ENCODE data around the gene COMMD4.
A peak's percentile ranks its signal among the peaks of the same experiment; 100 is the strongest.

COMMD4 gene

DNA sequence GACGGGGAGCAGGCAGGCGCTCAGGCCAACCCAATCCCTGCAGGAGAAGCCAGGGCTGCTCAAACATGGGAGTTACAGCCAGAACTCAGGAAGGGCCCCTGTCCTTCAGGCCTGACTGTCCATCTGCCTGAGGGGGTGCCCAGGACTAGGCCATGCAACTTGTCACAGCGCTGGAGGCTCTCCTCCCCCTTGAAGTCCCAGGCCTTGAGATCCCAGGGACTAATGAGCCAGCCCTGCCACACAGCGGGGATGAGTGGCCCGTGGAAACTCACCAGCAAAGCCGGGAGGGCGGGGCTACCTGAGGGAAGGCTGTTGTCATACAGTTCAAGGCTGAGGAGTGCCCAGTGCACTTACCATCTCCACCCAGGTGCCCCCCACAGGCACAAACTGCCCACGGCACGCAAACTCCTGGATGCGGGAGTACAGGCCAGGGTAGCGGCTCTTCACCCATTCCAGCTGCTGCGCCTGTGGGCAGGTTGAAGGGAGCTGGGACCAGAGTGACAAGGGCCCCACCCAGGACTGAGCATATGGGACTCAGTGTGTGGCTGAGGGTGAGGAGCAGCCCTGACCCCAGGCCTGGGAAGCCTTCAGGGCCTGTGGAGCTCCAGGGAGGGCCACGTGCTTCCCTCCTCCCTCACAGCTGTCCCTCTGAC, 26.3 kb downstream of the COMMD4 start:
- TF ChIP-seq JUND (IDR thresholded peaks at IDR 0.05; ENCODE audit: low read depth), result no peak
- in situ Hi-C loops (cut with HindIII; ENCODE audit: low pct_unique_long_range_greater_than_20kb, low sequenced_read_pairs), result no loop called here

DNA sequence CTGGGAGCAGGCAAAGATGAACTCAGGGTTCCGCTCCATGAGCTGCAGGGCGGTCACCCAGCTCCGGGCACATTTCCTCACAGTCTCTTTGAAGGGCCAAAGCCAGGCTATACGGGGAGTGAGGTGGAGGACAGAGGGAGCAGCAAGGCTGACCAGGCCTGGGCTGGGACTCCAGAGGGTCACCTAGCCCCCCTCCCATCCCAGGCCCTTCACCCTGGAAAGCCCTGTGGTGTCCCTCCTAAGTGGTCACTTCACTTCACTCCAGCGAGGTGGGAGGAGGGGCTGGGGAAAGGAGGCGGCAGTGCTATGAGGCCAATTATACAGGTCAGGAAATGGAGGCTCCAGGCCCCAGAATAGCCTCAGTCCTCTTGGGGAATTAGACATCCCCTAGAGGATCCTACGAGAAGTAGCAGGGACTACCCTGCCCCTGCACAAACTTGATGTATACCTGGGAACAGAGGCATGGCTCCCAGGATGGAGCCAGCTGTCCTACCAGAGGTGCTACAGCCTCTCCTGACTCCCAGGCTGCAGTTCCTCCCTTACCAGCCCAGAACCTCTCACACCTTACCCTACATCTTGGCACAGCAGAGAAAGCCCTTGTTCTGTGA, 26.9 kb downstream of the COMMD4 start:
- in situ Hi-C loops (cut with HindIII; ENCODE audit: low pct_unique_long_range_greater_than_20kb, low sequenced_read_pairs), result no loop called here
- DNase-seq (ENCODE audit: low read depth in 1 of 2, low spot score in 1 of 2), result no peak
- TF ChIP-seq JUND (IDR thresholded peaks at IDR 0.05; ENCODE audit: low read depth), result no peak

More for the DNA sequence above, 26.3 kb downstream of the COMMD4 start:
- no peak for DNase-seq (ENCODE audit: low read depth in 1 of 2, low spot score in 1 of 2)

DNA sequence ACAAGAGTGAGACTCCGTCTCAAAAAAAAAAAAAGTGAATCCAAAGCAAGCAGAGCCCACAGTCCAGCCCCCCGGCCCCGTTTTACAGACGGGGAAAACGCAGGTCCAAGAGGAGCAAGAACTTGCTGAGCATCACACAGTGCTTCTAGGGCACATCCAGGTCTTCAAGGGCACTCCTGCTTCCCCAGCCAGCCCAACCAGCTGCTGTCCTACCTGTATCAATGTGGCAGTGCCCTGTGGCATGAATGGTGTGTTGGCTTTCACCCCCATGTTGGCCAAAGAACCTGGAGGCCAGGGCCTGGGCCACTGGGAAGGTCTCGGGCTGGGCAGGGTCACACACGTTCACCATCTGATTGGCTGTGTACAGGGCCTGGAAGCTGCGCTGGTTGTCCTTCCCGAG, 27.9 kb downstream of the COMMD4 start:
- DNase-seq (ENCODE audit: low read depth in 1 of 2, low spot score in 1 of 2), result no peak
- no peak for TF ChIP-seq JUND (IDR thresholded peaks at IDR 0.05; ENCODE audit: low read depth)
- in situ Hi-C loops (cut with HindIII; ENCODE audit: low pct_unique_long_range_greater_than_20kb, low sequenced_read_pairs), result no loop called here

DNA sequence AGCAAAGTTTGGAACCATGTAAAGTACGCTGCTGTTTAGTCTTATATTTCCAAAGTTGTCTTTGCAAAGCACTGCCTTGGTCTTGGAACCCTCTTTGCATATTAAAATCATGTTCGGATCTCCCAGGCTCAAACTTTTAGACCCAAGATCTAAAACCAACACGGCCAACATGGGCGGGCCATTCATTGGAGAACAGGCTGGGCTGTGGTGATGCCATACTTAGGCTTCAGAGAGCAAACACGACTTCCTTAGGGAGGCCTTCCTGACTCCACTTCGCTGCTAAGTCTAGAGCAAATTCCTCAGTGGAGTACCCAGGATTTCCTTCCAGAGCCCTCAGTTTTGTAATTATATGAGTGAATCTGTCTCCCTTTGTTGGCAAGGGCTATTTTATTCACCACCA, 29.0 kb downstream of the COMMD4 start:
- no peak for DNase-seq (ENCODE audit: low read depth in 1 of 2, low spot score in 1 of 2)
- in situ Hi-C loops (cut with HindIII; ENCODE audit: low pct_unique_long_range_greater_than_20kb, low sequenced_read_pairs), result no loop called here
- no peak for TF ChIP-seq JUND (IDR thresholded peaks at IDR 0.05; ENCODE audit: low read depth)

DNA sequence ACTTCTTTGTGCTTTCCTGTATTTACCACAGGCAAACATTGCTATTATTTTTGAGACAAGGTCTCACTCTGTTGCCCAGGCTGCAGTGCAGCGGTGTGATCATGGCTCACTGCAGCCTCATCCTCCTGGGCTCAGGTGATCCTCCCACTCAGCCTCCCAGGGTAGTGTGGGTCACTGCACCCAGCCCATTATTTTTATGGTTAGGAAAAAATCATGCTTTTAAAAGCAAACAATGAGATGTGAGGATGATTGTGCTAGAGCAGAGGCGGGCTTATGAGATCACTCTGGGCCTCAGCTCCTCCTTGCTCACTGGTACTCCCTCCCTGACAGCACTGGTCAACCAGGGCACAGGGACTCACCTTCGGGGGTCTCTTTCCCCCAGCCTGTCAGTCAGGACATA, 30.3 kb downstream of the COMMD4 start:
- no peak for TF ChIP-seq JUND (IDR thresholded peaks at IDR 0.05; ENCODE audit: low read depth)
- in situ Hi-C loops (cut with HindIII; ENCODE audit: low pct_unique_long_range_greater_than_20kb, low sequenced_read_pairs), result no loop called here
- DNase-seq (ENCODE audit: low read depth in 1 of 2, low spot score in 1 of 2), result no peak

DNA sequence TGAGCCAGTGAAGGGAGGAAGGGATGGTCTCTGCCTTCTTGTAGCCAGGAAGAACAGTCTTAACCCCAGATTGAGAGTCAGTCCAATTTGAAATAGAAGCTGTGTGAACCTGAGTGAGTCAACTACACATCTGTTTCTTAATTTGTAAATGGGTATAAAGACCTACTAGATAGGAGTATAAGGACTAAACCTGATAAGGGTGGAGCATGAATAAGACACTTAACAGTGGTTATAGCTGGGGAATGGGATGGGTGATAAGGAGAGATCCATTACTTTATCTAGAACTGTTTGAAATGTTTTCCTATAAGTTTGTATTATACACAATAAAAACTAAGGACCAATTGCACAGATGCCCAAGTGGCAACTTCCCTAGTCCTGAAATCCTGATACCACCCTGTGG, 31.1 kb downstream of the COMMD4 start:
- no peak for TF ChIP-seq JUND (IDR thresholded peaks at IDR 0.05; ENCODE audit: low read depth)
- no peak for DNase-seq (ENCODE audit: low read depth in 1 of 2, low spot score in 1 of 2)
- in situ Hi-C loops (cut with HindIII; ENCODE audit: low pct_unique_long_range_greater_than_20kb, low sequenced_read_pairs), result no loop called here

DNA sequence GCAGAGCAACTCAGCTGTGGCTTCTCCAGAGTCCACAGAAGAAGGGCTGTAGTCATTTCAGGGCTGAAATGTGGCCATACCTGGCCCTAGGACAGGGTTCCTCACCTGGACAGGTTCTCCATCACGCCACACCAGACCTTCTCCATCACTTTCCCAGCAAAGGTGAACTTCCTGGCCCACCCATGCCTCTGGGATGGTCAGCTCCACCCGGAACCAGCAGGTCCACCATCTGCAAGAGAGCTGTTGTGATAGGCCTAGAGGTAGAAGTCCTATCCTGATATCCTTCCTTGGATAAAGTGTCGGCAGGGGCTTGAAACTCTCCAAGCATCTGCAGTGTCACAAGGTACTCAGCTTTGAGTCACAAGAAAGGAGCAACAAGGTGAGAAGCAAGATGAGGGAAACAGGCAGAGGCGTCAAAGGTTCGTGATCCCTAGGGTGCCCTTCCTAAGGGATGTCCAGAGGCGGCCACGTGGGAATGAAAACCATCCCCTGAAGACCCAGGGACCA, 31.6 kb downstream of the COMMD4 start:
- in situ Hi-C loops (cut with HindIII; ENCODE audit: low pct_unique_long_range_greater_than_20kb, low sequenced_read_pairs), result no loop called here
- TF ChIP-seq JUND (IDR thresholded peaks at IDR 0.05; ENCODE audit: low read depth), result no peak
- DNase-seq (ENCODE audit: low read depth in 1 of 2, low spot score in 1 of 2), result no peak

DNA sequence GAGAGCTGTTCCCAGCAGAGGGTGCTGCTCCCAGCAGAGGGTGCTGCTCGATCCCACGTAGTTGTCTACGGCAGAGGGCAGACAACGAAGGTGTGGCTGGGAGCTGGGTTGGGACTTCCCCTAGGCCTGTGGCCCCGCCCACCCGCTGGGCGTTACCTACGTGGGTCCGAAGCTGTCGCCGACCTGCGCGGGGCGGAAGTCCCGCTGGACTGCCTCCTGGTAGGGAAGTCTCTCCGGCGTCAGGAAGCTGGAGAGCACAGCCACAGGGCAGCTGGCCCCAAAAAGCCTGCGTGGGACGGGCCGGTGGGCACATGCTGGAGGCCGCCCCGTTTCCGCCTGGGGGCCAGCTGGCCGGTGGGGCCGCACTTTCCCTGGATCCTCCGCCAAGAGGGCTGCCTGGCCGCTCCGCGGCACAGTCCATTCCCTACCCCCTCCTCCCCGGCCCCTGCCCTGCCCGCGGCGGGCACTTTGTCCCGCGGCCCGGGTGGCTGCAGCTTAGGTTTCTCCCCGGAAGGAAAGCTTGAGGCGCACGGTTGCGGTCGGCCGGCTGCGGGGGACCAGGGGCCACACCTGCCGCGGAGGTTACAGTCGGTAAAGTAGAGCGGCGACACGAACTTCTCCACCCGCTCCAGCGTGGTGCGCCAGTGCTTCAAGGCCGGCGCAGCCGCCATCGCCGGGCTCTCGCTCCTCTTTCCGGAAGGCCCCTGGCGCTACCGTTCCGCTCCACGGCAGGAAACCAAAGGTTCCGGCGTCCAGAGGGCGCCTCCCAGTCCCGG, 32.2 kb downstream of the COMMD4 start, which contains the start of gene MAN2C1:
Gene MAN2C1 (minus strand): TSS at position 695 of the 776 bp plus-strand sequence. CDS start 24 bp downstream, at position 671.
- no peak for TF ChIP-seq JUND (IDR thresholded peaks at IDR 0.05; ENCODE audit: low read depth)
- DNase-seq (ENCODE audit: low read depth in 1 of 2, low spot score in 1 of 2), result peak; percentile 87 to 98
- in situ Hi-C loops (cut with HindIII; ENCODE audit: low pct_unique_long_range_greater_than_20kb, low sequenced_read_pairs), result no loop called here

DNA sequence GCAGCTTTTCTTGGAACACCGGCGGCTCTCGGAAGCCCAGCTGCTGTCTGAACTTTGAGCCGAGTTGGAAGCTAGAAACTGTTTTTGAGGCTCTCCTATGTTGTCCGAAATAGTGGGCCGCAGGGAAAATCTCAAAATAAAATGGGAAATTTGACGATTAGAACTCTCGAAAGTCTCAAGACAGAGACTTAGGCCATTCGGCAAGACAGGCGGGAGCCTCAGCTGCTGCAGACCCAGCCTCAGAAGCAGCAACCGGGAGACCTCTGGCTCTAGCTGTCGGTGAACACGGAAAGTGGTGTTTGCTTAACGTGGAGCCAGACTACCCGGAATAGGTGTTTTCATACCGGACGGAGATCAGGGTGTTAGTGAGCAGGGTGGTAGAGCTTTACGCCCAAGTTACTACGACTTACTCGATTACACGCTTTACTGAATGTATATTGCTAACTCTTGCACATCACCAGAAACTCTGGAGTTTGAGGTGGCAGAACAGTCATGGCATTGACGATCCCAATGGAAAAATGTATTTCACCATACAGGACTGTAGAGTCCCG, 32.9 kb downstream of the COMMD4 start:
- DNase-seq (ENCODE audit: low read depth in 1 of 2, low spot score in 1 of 2), result peak in 1 of 2 experiments; percentile 24
- in situ Hi-C loops (cut with HindIII; ENCODE audit: low pct_unique_long_range_greater_than_20kb, low sequenced_read_pairs), result no loop called here
- no peak for TF ChIP-seq JUND (IDR thresholded peaks at IDR 0.05; ENCODE audit: low read depth)

DNA sequence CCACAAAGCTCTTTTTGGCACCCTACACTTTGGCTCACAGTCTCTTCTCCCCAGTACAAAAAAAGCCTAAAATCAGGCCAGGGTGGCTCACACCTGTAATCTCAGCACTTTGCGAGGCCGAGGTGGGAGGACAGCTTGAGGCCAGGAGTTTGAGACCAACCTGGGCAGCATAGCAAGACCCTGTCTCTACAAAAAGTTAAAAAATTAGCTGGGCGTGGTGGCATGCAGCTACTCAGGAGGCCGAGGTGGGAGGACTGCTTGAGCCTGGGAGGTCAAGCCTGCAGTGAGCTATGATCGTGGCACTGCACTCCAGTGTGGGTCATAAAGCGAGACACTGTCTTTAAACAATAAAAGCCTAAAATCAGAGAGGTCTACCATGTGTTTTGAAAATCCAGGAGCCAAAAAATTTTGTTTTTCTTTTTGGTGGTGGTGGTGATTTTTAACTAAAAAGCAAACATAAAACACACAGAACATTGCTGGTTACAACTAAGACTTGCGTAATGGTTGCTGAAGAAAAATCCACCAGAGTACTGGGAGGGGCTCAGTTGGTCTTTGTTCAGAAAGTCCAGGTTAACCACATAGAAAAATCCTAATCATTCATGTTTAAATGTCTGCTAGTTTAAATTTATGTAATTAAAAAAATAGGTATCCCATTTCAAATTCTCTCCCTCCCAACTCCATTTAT, 34.2 kb downstream of the COMMD4 start:
- in situ Hi-C loops (cut with HindIII; ENCODE audit: low pct_unique_long_range_greater_than_20kb, low sequenced_read_pairs), result no loop called here
- DNase-seq (ENCODE audit: low read depth in 1 of 2, low spot score in 1 of 2), result no peak
- no peak for TF ChIP-seq JUND (IDR thresholded peaks at IDR 0.05; ENCODE audit: low read depth)

DNA sequence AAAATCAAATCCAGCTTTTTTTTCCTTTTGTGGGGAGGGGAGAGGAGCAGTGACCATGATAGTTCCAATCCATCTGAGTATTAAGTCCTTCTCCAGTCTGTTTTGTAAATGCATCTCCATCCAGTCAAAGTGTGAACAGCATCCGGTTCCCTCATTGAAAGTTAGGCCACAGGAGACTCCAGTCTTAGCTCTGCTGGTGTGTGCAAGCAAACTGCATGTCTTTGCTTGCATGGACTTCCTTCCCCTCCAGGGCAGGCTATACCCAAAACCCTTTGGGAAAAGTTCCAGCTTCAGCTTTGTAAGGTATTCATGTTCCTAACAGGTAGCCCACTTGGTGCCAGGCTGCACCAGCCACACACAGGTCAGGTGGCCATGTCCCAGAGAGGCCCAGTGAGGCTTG, 35.6 kb downstream of the COMMD4 start:
- no peak for DNase-seq (ENCODE audit: low read depth in 1 of 2, low spot score in 1 of 2)
- in situ Hi-C loops (cut with HindIII; ENCODE audit: low pct_unique_long_range_greater_than_20kb, low sequenced_read_pairs), result no loop called here
- no peak for TF ChIP-seq JUND (IDR thresholded peaks at IDR 0.05; ENCODE audit: low read depth)

All from T47D (cell line).